Peyer's patch (tissue), 4 donors: ENCODE data around the gene ARIH1.

Experiments used
- CTCF ChIP-seq, 6 experiments: fragments of 450-650 bp in 4 of 6; fragments of 200-600 bp in 2 of 6; sonication (generic) in 1 of 6; IDR thresholded peaks; one replicate each; pipeline ENCODE4 v1.5.1; 2017 to 2019; ENCODE audit warnings: antibody characterized with exemption in 6 of 6, mild to moderate bottlenecking in 3 of 6, moderate library complexity in 1 of 6
- POLR2A ChIP-seq, 2 donors: fragments of 450-650 bp; IDR thresholded peaks; one replicate each; pipeline ENCODE4 v1.5.1; 2017; ENCODE audit warnings: antibody characterized with exemption in 2 of 2, mild to moderate bottlenecking in 2 of 2, moderate library complexity in 2 of 2

DNA sequence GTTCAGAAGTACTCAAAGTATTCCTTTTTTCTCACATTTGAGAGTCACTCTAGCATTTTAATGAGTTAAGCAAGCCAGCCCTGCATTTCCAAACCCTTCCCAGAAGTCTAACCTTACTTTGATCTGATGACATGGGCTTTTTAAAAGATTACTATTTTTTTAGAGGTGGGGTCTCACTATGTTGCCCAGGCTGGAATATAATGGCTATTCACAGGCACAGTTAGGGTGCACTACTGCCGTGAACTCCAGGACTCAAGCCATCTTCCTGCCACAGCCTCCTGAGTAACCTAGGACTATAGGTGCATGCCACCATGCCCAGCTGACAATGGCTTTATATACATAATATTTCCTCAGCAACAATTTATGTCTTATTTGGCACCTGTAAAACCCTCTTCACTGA is 116.3 kb downstream of the ARIH1 start:
- TF ChIP-seq POLR2A (IDR thresholded peaks at IDR 0.05) (no peak), CTCF (IDR thresholded peaks at IDR 0.05) (no peak)
